Vagina (tissue), 2 donors: ENCODE measurements around the gene SLC35B2.

Source experiments
- CTCF ChIP-seq, 3 experiments: fragments of 450-650 bp in 2 of 3; fragments of 200-600 bp in 1 of 3; sonication (generic) in 1 of 3; IDR thresholded peaks; one replicate each; pipeline ENCODE4 v1.5.1; 2017 to 2019; ENCODE audit warnings: antibody characterized with exemption in 3 of 3, mild to moderate bottlenecking in 2 of 3, moderate library complexity in 2 of 3
- POLR2A ChIP-seq, 2 donors: fragments of 450-650 bp; IDR thresholded peaks; one replicate each; pipeline ENCODE4 v1.6.1; 2017; ENCODE audit warnings: antibody characterized with exemption in 2 of 2, mild to moderate bottlenecking in 2 of 2, moderate library complexity in 2 of 2
- POLR2AphosphoS5 ChIP-seq, 2 donors: sonication (generic); formaldehyde crosslinking; IDR thresholded peaks; one replicate each; pipeline ENCODE4 v1.9.0; 2017; ENCODE audit warnings: antibody characterized with exemption in 2 of 2, mild to moderate bottlenecking in 2 of 2, low read depth in 1 of 2; ENCODE audit not compliant: insufficient read depth in 1 of 2

- TF ChIP-seq CTCF (IDR thresholded peaks at IDR 0.05) (no peak), POLR2A (IDR thresholded peaks at IDR 0.05) (no peak), POLR2AphosphoS5 (IDR thresholded peaks at IDR 0.05; ENCODE audit: insufficient read depth in 1 of 2, low read depth in 1 of 2) (no peak)
Measured at GRCh38 chr6:44286285-44286565, 28.9 kb upstream of the SLC35B2 start.
